T47D (cell line): ENCODE results near the gene BRD2.

Source experiments
- DNase-seq, 2 experiments: peaks; one replicate each; pipeline versions ENCODE4 v3.0.0 to v3.0.0-alpha.2; 2011 to 2012; ENCODE audit warnings: low read depth in 1 of 2, low spot score in 1 of 2
- JUND ChIP-seq: IDR thresholded peaks from 2 replicates; pipeline ENCODE4 v1.6.1; 2012; ENCODE audit warnings: low read depth
- in situ Hi-C: cut with HindIII; loops from 2 replicates; pipeline ENCODE4 v1.10.0; 2016; ENCODE audit warnings: low sequenced_read_pairs, low pct_unique_long_range_greater_than_20kb

The BRD2 gene

GRCh38 chr6:32970413-32971241 lies 2.2 kb downstream of the BRD2 start:
- peak; percentile 22 to 94 for DNase-seq
- in situ Hi-C loops = no loop called here
- TF ChIP-seq JUND = no peak

- in situ Hi-C loops = no loop called here
- TF ChIP-seq JUND = no peak
- no peak for DNase-seq
Observed at GRCh38 chr6:32971242-32971580, 2.8 kb downstream of the BRD2 start.

- in situ Hi-C loops = no loop called here
- peak; percentile 77 to 100 for DNase-seq
- TF ChIP-seq JUND = peak; percentile 69
Observed at GRCh38 chr6:32971581-32972352, 3.4 kb downstream of the BRD2 start.

GRCh38 chr6:32972353-32973143 lies 4.2 kb downstream of the BRD2 start:
- in situ Hi-C loops = no loop called here
- DNase-seq = no peak
- no peak for TF ChIP-seq JUND

- TF ChIP-seq JUND = no peak
- in situ Hi-C loops = no loop called here
- DNase-seq = no peak
Observed at GRCh38 chr6:32973144-32974015, 5.0 kb downstream of the BRD2 start.

GRCh38 chr6:32974016-32974333 lies 5.6 kb downstream of the BRD2 start:
- TF ChIP-seq JUND = no peak
- no peak for DNase-seq
- in situ Hi-C loops = no loop called here

- no peak for DNase-seq
- TF ChIP-seq JUND = no peak
- in situ Hi-C loops = no loop called here
Observed at GRCh38 chr6:32974541-32975308, 6.3 kb downstream of the BRD2 start.

- in situ Hi-C loops = no loop called here
- no peak for TF ChIP-seq JUND
- no peak for DNase-seq
Observed at GRCh38 chr6:32975886-32976285, 7.5 kb downstream of the BRD2 start.

GRCh38 chr6:32976334-32977069 lies 8.1 kb downstream of the BRD2 start:
- TF ChIP-seq JUND = no peak
- in situ Hi-C loops = no loop called here
- no peak for DNase-seq

- no peak for TF ChIP-seq JUND
- in situ Hi-C loops = no loop called here
- no peak for DNase-seq
Observed at GRCh38 chr6:32977272-32977952, 9.0 kb downstream of the BRD2 start.
